Astrocyte (in vitro differentiated cells and primary cell): ENCODE results near the gene RCC2. TPM values are rescaled to one million over a fixed set of nuclear protein-coding genes. Genes with fewer than 3 reads are reported as not detected.
"Not testable (repeated sequence)": the region's sequence is repeated elsewhere in the genome, so short reads cannot be mapped to it uniquely, and the experiment has no call there.

Experiments used
- DNase-seq: peaks from one replicate; pipeline ENCODE4 v3.0.0-alpha.2; 2010; ENCODE audit warnings: low read depth
- FAIRE-seq: peaks from 2 replicates; lab custom pipeline; 2011; peaks lifted over from hg19 to GRCh38; lab: Jason Lieb, UNC
- H2AFZ ChIP-seq: 2 replicates; pipeline ENCODE4 v1.6.0; 2012; ENCODE audit warnings: low read depth, low read length, inconsistent platforms
- H3K27ac ChIP-seq: 2 replicates; pipeline ENCODE4 v1.5.1; 2011; ENCODE audit warnings: low read depth, low read length, inconsistent platforms
- H3K27me3 ChIP-seq: 2 replicates; pipeline ENCODE4 v1.6.0; 2011; ENCODE audit warnings: low read length, inconsistent platforms; ENCODE audit not compliant: insufficient read depth
- H3K36me3 ChIP-seq: 2 replicates; pipeline ENCODE4 v1.5.1; 2011; ENCODE audit warnings: low read length, inconsistent platforms; ENCODE audit not compliant: insufficient read depth
- H3K4me1 ChIP-seq: 2 replicates; pipeline ENCODE4 v1.5.1; 2011; ENCODE audit warnings: low read length, inconsistent platforms; ENCODE audit not compliant: insufficient read depth
- H3K4me2 ChIP-seq: 2 replicates; pipeline ENCODE4 v1.6.0; 2012; ENCODE audit warnings: low read length, inconsistent platforms
- H3K4me3 ChIP-seq: 2 replicates; pipeline ENCODE4 v1.5.1; 2011; ENCODE audit warnings: low read depth, mild to moderate bottlenecking, low read length, inconsistent platforms; ENCODE audit not compliant: insufficient read depth
- H3K79me2 ChIP-seq: 2 replicates; pipeline ENCODE4 v1.6.0; 2012; ENCODE audit warnings: mild to moderate bottlenecking, low read length, inconsistent platforms; ENCODE audit not compliant: insufficient read depth
- H3K9ac ChIP-seq: 2 replicates; pipeline ENCODE4 v1.6.0; 2012; ENCODE audit warnings: mild to moderate bottlenecking, low read length, inconsistent platforms
- H3K9me3 ChIP-seq: 2 replicates; pipeline ENCODE4 v1.5.1; 2012; ENCODE audit warnings: low read depth, mild to moderate bottlenecking, low read length, inconsistent platforms; ENCODE audit not compliant: insufficient read depth
- H4K20me1 ChIP-seq: 2 replicates; pipeline ENCODE4 v1.6.0; 2012; ENCODE audit warnings: low read length, inconsistent platforms; ENCODE audit not compliant: insufficient read depth
- H3K27ac Mint-ChIP-seq: one replicate; pipeline ENCODE4 v1.8.0; 2021; ENCODE audit warnings: mild to moderate bottlenecking, mixed read lengths; ENCODE audit not compliant: unreplicated experiment
- H3K27me3 Mint-ChIP-seq: one replicate; pipeline ENCODE4 v1.8.0; 2021; ENCODE audit warnings: low read depth, mixed read lengths; ENCODE audit not compliant: unreplicated experiment
- H3K36me3 Mint-ChIP-seq: one replicate; pipeline ENCODE4 v1.8.0; 2021; ENCODE audit warnings: low read depth, mixed read lengths; ENCODE audit not compliant: unreplicated experiment
- H3K4me1 Mint-ChIP-seq: one replicate; pipeline ENCODE4 v1.8.0; 2021; ENCODE audit warnings: low read depth, mixed read lengths; ENCODE audit not compliant: unreplicated experiment
- H3K4me3 Mint-ChIP-seq: one replicate; pipeline ENCODE4 v1.8.0; 2021; ENCODE audit warnings: mild to moderate bottlenecking, moderate library complexity, mixed read lengths; ENCODE audit not compliant: unreplicated experiment
- H3K9me3 Mint-ChIP-seq: one replicate; pipeline ENCODE4 v1.8.0; 2021; ENCODE audit warnings: mild to moderate bottlenecking, mixed read lengths; ENCODE audit not compliant: unreplicated experiment
- EZH2 ChIP-seq: IDR thresholded peaks from 2 replicates; pipeline ENCODE4 v1.6.1; 2012; ENCODE audit warnings: mild to moderate bottlenecking, low read length, inconsistent platforms; ENCODE audit not compliant: insufficient read depth
- total RNA-seq: library from RNA; stranded (reverse); gene quantifications from 2 replicates; pipeline ENCODE4 v1.2.1, GENCODE V29; 2021
- TF ChIP-seq, protein P1 (sequence below): IDR thresholded peaks from 2 replicates; pipeline ENCODE4 v1.5.1; 2011; ENCODE audit warnings: low read depth, mild to moderate bottlenecking, inconsistent platforms, low read length, moderate library complexity; ENCODE audit not compliant: insufficient read depth

The RCC2 gene
- total RNA-seq, 1 donor from 2014 or later, result 103 TPM

- H3K79me2 ChIP-seq, H3K9ac ChIP-seq, H3K4me1 Mint-ChIP-seq, H3K27ac ChIP-seq, H3K4me3 Mint-ChIP-seq, H3K9me3 ChIP-seq, H3K27me3 Mint-ChIP-seq, H2AFZ ChIP-seq, H3K4me2 ChIP-seq, H3K4me3 ChIP-seq, H3K27me3 ChIP-seq, DNase-seq, FAIRE-seq, H3K27ac Mint-ChIP-seq, H3K4me1 ChIP-seq, H3K9me3 Mint-ChIP-seq: not testable (repeated sequence)
- peaks cover 46% of the 10 kb centered on the region for H4K20me1 ChIP-seq
- peaks cover 22% of the 10 kb centered on the region for H3K36me3 ChIP-seq
- peaks cover 13% of the 10 kb centered on the region for H3K36me3 Mint-ChIP-seq
Measured at GRCh38 chr1:17406760-17407475, 32.6 kb downstream of the RCC2 start.

GRCh38 chr1:17405898-17406759 lies 33.3 kb downstream of the RCC2 start:
- no peak overlapping the region for H2AFZ ChIP-seq
- Mint-ChIP-seq H3K27ac (no peak overlapping the region), H3K4me1 (no peaks in the 10 kb centered on the region), H3K27me3 (no peaks in the 10 kb centered on the region), H3K4me3 (no peak overlapping the region), H3K36me3 (peaks cover 13% of the 10 kb centered on the region), H3K9me3 (no peaks in the 10 kb centered on the region)
- H3K9ac ChIP-seq, result no peak overlapping the region
- H3K4me1 ChIP-seq, result no peaks in the 10 kb centered on the region
- no peaks in the 10 kb centered on the region for H3K9me3 ChIP-seq
- no peaks in the 10 kb centered on the region for H3K27me3 ChIP-seq
- FAIRE-seq (no peak), DNase-seq (peak; percentile 23)
- peaks cover 39% of the 10 kb centered on the region for H4K20me1 ChIP-seq
- TF ChIP-seq, protein P1, sequence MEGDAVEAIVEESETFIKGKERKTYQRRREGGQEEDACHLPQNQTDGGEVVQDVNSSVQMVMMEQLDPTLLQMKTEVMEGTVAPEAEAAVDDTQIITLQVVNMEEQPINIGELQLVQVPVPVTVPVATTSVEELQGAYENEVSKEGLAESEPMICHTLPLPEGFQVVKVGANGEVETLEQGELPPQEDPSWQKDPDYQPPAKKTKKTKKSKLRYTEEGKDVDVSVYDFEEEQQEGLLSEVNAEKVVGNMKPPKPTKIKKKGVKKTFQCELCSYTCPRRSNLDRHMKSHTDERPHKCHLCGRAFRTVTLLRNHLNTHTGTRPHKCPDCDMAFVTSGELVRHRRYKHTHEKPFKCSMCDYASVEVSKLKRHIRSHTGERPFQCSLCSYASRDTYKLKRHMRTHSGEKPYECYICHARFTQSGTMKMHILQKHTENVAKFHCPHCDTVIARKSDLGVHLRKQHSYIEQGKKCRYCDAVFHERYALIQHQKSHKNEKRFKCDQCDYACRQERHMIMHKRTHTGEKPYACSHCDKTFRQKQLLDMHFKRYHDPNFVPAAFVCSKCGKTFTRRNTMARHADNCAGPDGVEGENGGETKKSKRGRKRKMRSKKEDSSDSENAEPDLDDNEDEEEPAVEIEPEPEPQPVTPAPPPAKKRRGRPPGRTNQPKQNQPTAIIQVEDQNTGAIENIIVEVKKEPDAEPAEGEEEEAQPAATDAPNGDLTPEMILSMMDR, result peak; percentile 59
- TF ChIP-seq EZH2, result no peak
- H3K79me2 ChIP-seq, result no peaks in the 10 kb centered on the region
- peaks cover 16% of the 10 kb centered on the region for H3K36me3 ChIP-seq
- no peak overlapping the region for H3K4me2 ChIP-seq
- no peak overlapping the region for H3K4me3 ChIP-seq
- H3K27ac ChIP-seq, result no peak overlapping the region

- Mint-ChIP-seq H3K27ac (no peak overlapping the region), H3K4me1 (no peaks in the 10 kb centered on the region), H3K36me3 (peaks cover 7% of the 10 kb centered on the region), H3K4me3 (no peak overlapping the region), H3K9me3 (no peaks in the 10 kb centered on the region), H3K27me3 (no peaks in the 10 kb centered on the region)
- Histone ChIP-seq H3K9ac (no peak overlapping the region), H3K4me2 (no peak overlapping the region), H3K4me1 (no peaks in the 10 kb centered on the region), H2AFZ (no peak overlapping the region), H3K36me3 (peaks cover 10% of the 10 kb centered on the region), H3K27ac (no peak overlapping the region), H3K4me3 (no peak overlapping the region), H4K20me1 (peaks cover 27% of the 10 kb centered on the region), H3K9me3 (no peaks in the 10 kb centered on the region), H3K79me2 (no peaks in the 10 kb centered on the region), H3K27me3 (no peaks in the 10 kb centered on the region)
- FAIRE-seq, result no peak
- TF ChIP-seq EZH2, result no peak
- TF ChIP-seq, protein P1, result no peak
- no peak for DNase-seq
Measured at GRCh38 chr1:17404820-17405219, 34.7 kb downstream of the RCC2 start.
